SH-SY5Y (cell line): ENCODE measurements around the gene GRIK3.

ENCODE experiments used
- GATA2 ChIP-seq: IDR thresholded peaks from 2 replicates; pipeline ENCODE4 v1.6.1; 2011; ENCODE audit warnings: mild to moderate bottlenecking, low read depth, low read length
- GATA3 ChIP-seq: IDR thresholded peaks from 2 replicates; pipeline ENCODE4 v1.6.1; 2011; ENCODE audit warnings: low read depth, mild to moderate bottlenecking, low read length, moderate library complexity

DNA sequence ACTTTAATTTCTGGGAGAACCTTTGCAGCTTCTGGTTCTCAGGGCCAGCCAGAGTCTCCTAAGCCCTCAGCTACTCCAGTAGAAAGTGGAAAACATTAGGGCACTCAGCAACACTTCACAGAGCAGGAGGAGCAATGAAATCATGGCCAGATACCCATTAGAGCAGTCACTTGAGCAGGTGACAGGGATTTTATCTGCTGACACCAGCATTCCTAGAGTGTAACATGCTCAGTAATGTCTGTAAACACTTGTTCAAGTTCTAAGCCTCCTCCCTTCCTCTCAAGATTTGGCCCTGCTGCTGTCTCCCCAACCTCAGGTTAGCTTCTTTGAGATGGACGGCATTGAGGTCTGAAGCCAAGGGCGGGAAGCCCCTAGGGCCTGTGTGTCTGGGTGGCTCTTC lies 218.0 kb downstream of the GRIK3 start:
- no peak for TF ChIP-seq GATA2
- TF ChIP-seq GATA3: no peak
